ENCODE measurements around the gene KCTD7.
"Not testable (repeated sequence)": the region's sequence is repeated elsewhere in the genome, so short reads cannot be mapped to it uniquely, and the experiment has no call there.

The KCTD7 gene

GRCh38 chr7:66683770-66684123, 55.1 kb downstream of the KCTD7 start:
- DNase-seq = no peak

GRCh38 chr7:66685663-66686062, 57.0 kb downstream of the KCTD7 start:
- DNase-seq = not testable (repeated sequence)

GRCh38 chr7:66687186-66687585, 58.5 kb downstream of the KCTD7 start:
- no peak for DNase-seq

GRCh38 chr7:66687672-66688071, 59.0 kb downstream of the KCTD7 start:
- not testable (repeated sequence) for DNase-seq

- DNase-seq = no peak
These were observed 60.4 kb downstream of the KCTD7 start for GRCh38 chr7:66689081-66689480.

GRCh38 chr7:66693331-66693730, 64.7 kb downstream of the KCTD7 start:
- no peak for DNase-seq
